HG03571 (cell line): ENCODE results near the gene TEX53.

ENCODE experiments used
- ATAC-seq: cut with Tn5 transposase; IDR thresholded peaks from one replicate; pipeline ENCODE4 v1.9.1; 2021; ENCODE audit not compliant: unreplicated experiment

TEX53 gene

GRCh38 chr9:114680259-114681001 lies 22.8 kb upstream of the TEX53 start:
- no peak for ATAC-seq

- no peak for ATAC-seq
Measured at GRCh38 chr9:114678795-114679194, 21.2 kb upstream of the TEX53 start.

- ATAC-seq, result no peak
Measured at GRCh38 chr9:114678130-114678529, 20.5 kb upstream of the TEX53 start.

- ATAC-seq, result no peak
Measured at GRCh38 chr9:114677418-114677817, 19.8 kb upstream of the TEX53 start.

GRCh38 chr9:114676901-114677300 lies 19.3 kb upstream of the TEX53 start:
- no peak for ATAC-seq

GRCh38 chr9:114674798-114675540 lies 17.4 kb upstream of the TEX53 start:
- ATAC-seq, result no peak

GRCh38 chr9:114674076-114674797 lies 16.6 kb upstream of the TEX53 start:
- no peak for ATAC-seq

GRCh38 chr9:114671605-114672004 lies 14.0 kb upstream of the TEX53 start:
- ATAC-seq, result no peak

GRCh38 chr9:114669961-114670360 lies 12.4 kb upstream of the TEX53 start:
- no peak for ATAC-seq

- ATAC-seq, result no peak
Measured at GRCh38 chr9:114668146-114668545, 10.5 kb upstream of the TEX53 start.

- no peak for ATAC-seq
Measured at GRCh38 chr9:114666851-114667250, 9.2 kb upstream of the TEX53 start.

- no peak for ATAC-seq
Measured at GRCh38 chr9:114666401-114666800, 8.8 kb upstream of the TEX53 start.

GRCh38 chr9:114664181-114664580 lies 6.6 kb upstream of the TEX53 start:
- no peak for ATAC-seq

- peak; percentile 66 for ATAC-seq
Measured at GRCh38 chr9:114662081-114662989, 4.7 kb upstream of the TEX53 start.

- no peak for ATAC-seq
Measured at GRCh38 chr9:114656301-114656700, 1.3 kb downstream of the TEX53 start.

- no peak for ATAC-seq
Measured at GRCh38 chr9:114655689-114656088, 1.9 kb downstream of the TEX53 start.

- ATAC-seq, result peak; percentile 80
Measured at GRCh38 chr9:114653556-114654159, 3.9 kb downstream of the TEX53 start.

GRCh38 chr9:114652776-114653555 lies 4.6 kb downstream of the TEX53 start:
- no peak for ATAC-seq

GRCh38 chr9:114643896-114644295 lies 13.7 kb downstream of the TEX53 start:
- ATAC-seq, result no peak

- no peak for ATAC-seq
Measured at GRCh38 chr9:114643001-114643400, 14.6 kb downstream of the TEX53 start.
